H1 (cell line): ENCODE data around the gene CCDC74A. TPM values are rescaled to one million over a fixed set of nuclear protein-coding genes. Genes with fewer than 3 reads are reported as not detected.

Source experiments
- CTCF ChIA-PET: fragments of 300-600 bp; sonication (Branson Sonifier 250); formaldehyde crosslinking; loops from one replicate; lab custom pipeline; 2021; ENCODE audit not compliant: partially characterized antibody; lab: Charles Lee
- POLR2A ChIA-PET: fragments of 300-600 bp; sonication (Branson Sonifier 250); formaldehyde crosslinking; loops from one replicate; lab custom pipeline; 2021; ENCODE audit warnings: inconsistent platforms; ENCODE audit not compliant: partially characterized antibody; lab: Charles Lee
- DNase-seq, 2 experiments: peaks; one replicate each; pipeline versions ENCODE4 v3.0.0 to v3.0.0-alpha.2; 2010 to 2022; ENCODE audit warnings: low spot score in 2 of 2, low read depth in 1 of 2, mixed read lengths in 1 of 2
- FAIRE-seq: peaks from 2 replicates; lab custom pipeline; 2011; peaks lifted over from hg19 to GRCh38; lab: Jason Lieb, UNC
- H2AFZ ChIP-seq: 2 replicates; pipeline ENCODE4 v1.8.1; 2012; ENCODE audit warnings: low read length, inconsistent platforms
- H2AK5ac ChIP-seq: 2 replicates; pipeline ENCODE4 v1.6.1; 2013; ENCODE audit warnings: low read depth, low read length
- H2BK120ac ChIP-seq: replicated peaks from 2 replicates; pipeline ENCODE3; 2013; ENCODE audit warnings: low read depth, low read length, inconsistent platforms
- H2BK12ac ChIP-seq: 2 replicates; pipeline ENCODE4 v1.6.1; 2013; ENCODE audit warnings: low read depth, low read length
- H2BK15ac ChIP-seq: 2 replicates; pipeline ENCODE4 v1.6.1; 2013; ENCODE audit warnings: low read length
- H2BK20ac ChIP-seq: 2 replicates; pipeline ENCODE4 v1.6.1; 2013; ENCODE audit warnings: low read length
- H2BK5ac ChIP-seq: 2 replicates; pipeline ENCODE4 v1.6.1; 2013; ENCODE audit warnings: low read depth, low read length
- H3K14ac ChIP-seq: 2 replicates; pipeline ENCODE4 v1.6.1; 2013; ENCODE audit warnings: inconsistent platforms; ENCODE audit not compliant: insufficient read length
- H3K18ac ChIP-seq: 2 replicates; pipeline ENCODE4 v1.6.1; 2013; ENCODE audit warnings: low read length; ENCODE audit errors: extremely low read depth
- H3K23ac ChIP-seq: 2 replicates; pipeline ENCODE4 v1.6.1; 2013; ENCODE audit warnings: inconsistent platforms; ENCODE audit not compliant: insufficient read length
- H3K23me2 ChIP-seq: 2 replicates; pipeline ENCODE4 v1.6.1; 2013; ENCODE audit warnings: low read depth, low read length
- H3K27ac ChIP-seq: 2 replicates; pipeline ENCODE4 v1.6.1; 2011; ENCODE audit warnings: low read depth, low read length, inconsistent platforms
- H3K27me3 ChIP-seq, 4 experiments: replicated peaks in 1 of 4; 1 replicate in 1 of 4; 2 replicates in 3 of 4; pipeline versions ENCODE4 v1.6.1 to v1.8.1; 2011 to 2013; ENCODE audit warnings: low read length in 3 of 4, mild to moderate bottlenecking in 3 of 4, inconsistent platforms in 2 of 4, mixed read lengths in 2 of 4, moderate library complexity in 1 of 4; ENCODE audit not compliant: control insufficient read depth in 3 of 4, insufficient read depth in 3 of 4; ENCODE audit errors: extremely low read depth in 1 of 4
- H3K36me3 ChIP-seq, 4 experiments: 2 replicates each; pipeline versions ENCODE4 v1.6.1 to v1.8.1; 2011 to 2013; ENCODE audit warnings: mild to moderate bottlenecking in 4 of 4, low read length in 3 of 4, moderate library complexity in 2 of 4, control low read depth in 1 of 4, inconsistent platforms in 1 of 4; ENCODE audit not compliant: insufficient read depth in 4 of 4, control insufficient read depth in 2 of 4
- H3K4ac ChIP-seq: replicated peaks from 2 replicates; pipeline ENCODE3; 2013; ENCODE audit warnings: low read length, low read depth, mixed read lengths, inconsistent platforms; ENCODE audit not compliant: insufficient read length
- H3K4me1 ChIP-seq, 4 experiments: replicated peaks in 1 of 4; 1 replicate in 1 of 4; 2 replicates in 3 of 4; pipeline versions ENCODE4 v1.6.1 to v1.8.1; 2011 to 2013; ENCODE audit warnings: low read length in 3 of 4, inconsistent platforms in 2 of 4, mixed read lengths in 1 of 4; ENCODE audit not compliant: insufficient read depth in 4 of 4, control insufficient read depth in 3 of 4
- H3K4me2 ChIP-seq, 2 experiments: 2 replicates each; pipeline versions ENCODE4 v1.6.1 to v1.8.1; 2011 to 2013; ENCODE audit warnings: low read depth in 2 of 2, low read length in 2 of 2, control low read depth in 1 of 2, inconsistent platforms in 1 of 2, mild to moderate bottlenecking in 1 of 2; ENCODE audit not compliant: insufficient read depth in 1 of 2
- H3K4me3 ChIP-seq, 4 experiments: fragments of 200-600, 300-600 bp in 1 of 4; sonication (generic), shearing (Covaris generic), sonication (Bioruptor Twin) in 1 of 4; 2 replicates each; pipeline versions ENCODE4 v1.5.1 to v1.8.1; 2011 to 2016; ENCODE audit warnings: low read length in 4 of 4, low read depth in 3 of 4, control low read depth in 2 of 4, inconsistent platforms in 2 of 4, mild to moderate bottlenecking in 2 of 4, mixed read lengths in 1 of 4, moderate library complexity in 1 of 4; ENCODE audit not compliant: insufficient read depth in 2 of 4; ENCODE audit errors: extremely low read depth in 1 of 4
- H3K56ac ChIP-seq: replicated peaks from 2 replicates; pipeline ENCODE3; 2013; ENCODE audit warnings: low read depth, mild to moderate bottlenecking, mixed read lengths, low read length, inconsistent platforms; ENCODE audit not compliant: insufficient read length
- H3K79me1 ChIP-seq: 2 replicates; pipeline ENCODE4 v1.6.1; 2013; ENCODE audit warnings: low read depth, low read length, control low read depth
- H3K79me2 ChIP-seq, 2 experiments: 2 replicates each; pipeline versions ENCODE4 v1.6.1 to v1.8.1; 2012 to 2013; ENCODE audit warnings: low read length in 2 of 2, mild to moderate bottlenecking in 2 of 2, inconsistent platforms in 1 of 2; ENCODE audit not compliant: insufficient read depth in 2 of 2, control insufficient read depth in 1 of 2
- H3K9ac ChIP-seq, 4 experiments: replicated peaks in 1 of 4; 1 replicate in 1 of 4; 2 replicates in 3 of 4; pipeline versions ENCODE4 v1.6.1 to v1.8.1; 2011 to 2013; ENCODE audit warnings: low read depth in 3 of 4, low read length in 3 of 4, control low read depth in 2 of 4, mild to moderate bottlenecking in 2 of 4, moderate library complexity in 2 of 4, inconsistent platforms in 1 of 4; ENCODE audit errors: extremely low read depth in 1 of 4
- H3K9me3 ChIP-seq, 2 experiments: 2 replicates each; pipeline versions ENCODE4 v1.6.1 to v1.8.1; 2012 to 2013; ENCODE audit warnings: mild to moderate bottlenecking in 2 of 2, moderate library complexity in 2 of 2, control low read depth in 1 of 2, inconsistent platforms in 1 of 2, low read depth in 1 of 2, low read length in 1 of 2, mixed read lengths in 1 of 2; ENCODE audit not compliant: insufficient read depth in 2 of 2
- H4K20me1 ChIP-seq, 2 experiments: replicated peaks in 1 of 2; 2 replicates each; pipeline versions ENCODE3 to v1.8.1; 2011 to 2013; ENCODE audit warnings: inconsistent platforms in 2 of 2, low read length in 2 of 2, mild to moderate bottlenecking in 1 of 2; ENCODE audit not compliant: insufficient read depth in 2 of 2, control insufficient read depth in 1 of 2
- H4K5ac ChIP-seq: 2 replicates; pipeline ENCODE4 v1.6.1; 2013; ENCODE audit warnings: low read length, low read depth, mixed read lengths, inconsistent platforms; ENCODE audit not compliant: insufficient read length
- H4K8ac ChIP-seq: 2 replicates; pipeline ENCODE4 v1.8.0; 2013; ENCODE audit warnings: mild to moderate bottlenecking, moderate library complexity, low read length, inconsistent platforms; ENCODE audit not compliant: insufficient read depth; ENCODE audit errors: extremely low read depth
- H4K91ac ChIP-seq: replicated peaks from 2 replicates; pipeline ENCODE3; 2013; ENCODE audit warnings: low read length, mixed read lengths, inconsistent platforms; ENCODE audit not compliant: insufficient read length
- ATF2 ChIP-seq: IDR thresholded peaks from 2 replicates; pipeline ENCODE4 v1.6.1; 2012; ENCODE audit warnings: low read length, inconsistent platforms
- CBX8 ChIP-seq: fragments of 300-800, 300-1000 bp; sonication (generic); IDR thresholded peaks from 2 replicates; pipeline ENCODE4 v1.7.1; 2016; ENCODE audit warnings: low read depth, low read length, borderline replicate concordance
- CHD1 ChIP-seq: IDR thresholded peaks from 2 replicates; pipeline ENCODE4 v1.6.1; 2012; ENCODE audit warnings: low read depth, low read length, improper control_type of control experiment
- CHD2 ChIP-seq: IDR thresholded peaks from 2 replicates; pipeline ENCODE4 v1.6.1; 2012; ENCODE audit warnings: low read length, improper control_type of control experiment
- GTF2F1 ChIP-seq: IDR thresholded peaks from 2 replicates; pipeline ENCODE4 v1.6.1; 2012; ENCODE audit warnings: low read depth, low read length, improper control_type of control experiment, borderline replicate concordance
- SIX5 ChIP-seq: IDR thresholded peaks from 2 replicates; pipeline ENCODE4 v1.6.1; 2011; ENCODE audit warnings: mild to moderate bottlenecking, low read depth, low read length
- TAF1 ChIP-seq: IDR thresholded peaks from 2 replicates; pipeline ENCODE4 v1.6.1; 2011; ENCODE audit warnings: mild to moderate bottlenecking, low read depth, low read length
- WGBS, 2 experiments: shearing (Covaris generic) in 1 of 2; methylation state at CpG; one replicate each; pipeline versions ENCODE4 v1.1.6 to v1.1.7; 2013 to 2015; ENCODE audit warnings: low lambda C conversion rate in 2 of 2, mixed read lengths in 2 of 2, inconsistent platforms in 1 of 2, low coverage in 1 of 2, missing lambda C conversion rate in 1 of 2; ENCODE audit not compliant: insufficient replicate concordance in 2 of 2, insufficient coverage in 1 of 2, insufficient read length in 1 of 2; ENCODE audit errors: extremely low coverage in 1 of 2, missing lambda C conversion rate in 1 of 2; 5-methylcytosine and 5-hydroxymethylcytosine counted together
- polyA plus RNA-seq, 7 experiments: library from polyadenylated mRNA; depleted of rRNA in 3 of 7; stranded (reverse) in 5 of 7; unstranded in 2 of 7; fragments of >200 nt in 5 of 7; fragments of 200-250 nt in 2 of 7; gene quantifications; 1 replicate in 5 of 7; 2 replicates in 1 of 7; 4 replicates in 1 of 7; pipeline versions ENCODE4 v1.2.1 to v1.2.3, GENCODE V29; 2011 to 2013; ENCODE audit warnings: missing spikeins in 2 of 7, mixed read lengths in 2 of 7
- total RNA-seq: library from RNA; stranded (reverse); fragmentation: NEBNext Ultra II Directional; extraction: Animal tissue kit (Norgen Biotek cat#: 25700); gene quantifications from 2 replicates; pipeline ENCODE4 v1.2.1, GENCODE V29; 2021

Gene CCDC74A
- total and polyA plus RNA-seq, 2 of the 8 experiments (the other 6 are each of a cell fraction or from before 2014, with no cell fraction given): 18.1 to 21.0 TPM

DNA sequence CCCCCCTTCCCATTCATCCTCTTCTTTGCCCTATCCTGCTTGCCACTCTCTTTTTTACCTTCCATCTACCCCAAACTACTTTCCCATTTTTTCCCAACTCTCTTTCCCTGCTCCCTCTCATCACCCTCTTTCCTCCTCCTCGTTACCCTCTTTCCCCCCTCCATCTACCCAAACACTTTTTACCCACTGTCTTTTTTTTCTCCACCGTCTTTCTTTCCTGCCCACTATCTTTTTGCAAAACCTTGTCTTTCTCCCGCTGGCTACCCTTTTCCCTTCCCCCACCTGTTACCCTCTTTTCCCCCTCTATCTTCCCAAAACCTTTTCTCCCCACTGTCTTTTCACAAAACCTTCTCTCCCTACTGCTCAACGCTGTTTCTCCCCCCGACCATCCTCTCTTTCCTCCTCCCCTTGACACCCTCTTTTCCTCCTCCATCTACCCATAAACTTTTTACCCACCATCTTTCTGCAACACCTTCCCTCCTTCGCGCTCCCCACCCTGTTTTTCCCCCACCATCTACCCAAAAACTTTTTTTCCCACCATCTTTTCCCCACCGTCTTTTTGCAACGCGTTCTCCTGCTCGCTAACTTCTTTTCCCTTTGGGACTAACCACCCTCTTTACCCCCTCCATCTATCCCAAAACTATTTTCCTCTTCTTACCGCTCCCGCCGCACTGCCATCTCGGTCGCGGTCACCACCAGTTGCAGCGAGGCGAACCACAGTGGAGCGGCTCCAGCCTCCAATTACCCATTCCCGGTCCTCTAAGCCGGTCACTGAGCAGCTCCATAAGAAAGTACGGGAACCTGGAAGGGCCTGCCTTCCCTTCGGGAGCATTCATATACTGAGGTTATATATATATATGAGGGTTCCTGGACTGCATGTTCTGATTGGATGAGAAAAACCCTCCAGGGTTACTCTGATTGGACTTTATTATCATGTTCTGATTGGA is 15.0 kb downstream of the CCDC74A start:
- H3K79me2 ChIP-seq: no peaks in the 10 kb centered on the region
- H3K27me3 ChIP-seq: no peaks in the 10 kb centered on the region
- no peak overlapping the region for H2BK120ac ChIP-seq
- no peak overlapping the region for H4K91ac ChIP-seq
- DNase-seq (no peak), FAIRE-seq (no peak)
- no peak overlapping the region for H3K9ac ChIP-seq
- WGBS, 2 experiments: 90 to 98% methylated on average over 10 to 24 of the region's 24 CpGs
- H2BK12ac ChIP-seq: no peak overlapping the region
- H3K23ac ChIP-seq: no peak overlapping the region
- H3K9me3 ChIP-seq: no peaks in the 10 kb centered on the region
- no peak overlapping the region for H2AFZ ChIP-seq
- H2AK5ac ChIP-seq: no peak overlapping the region
- H3K4me2 ChIP-seq: no peak overlapping the region
- H3K14ac ChIP-seq: no peak overlapping the region
- no peaks in the 10 kb centered on the region for H4K20me1 ChIP-seq
- H4K5ac ChIP-seq: no peak overlapping the region
- H3K56ac ChIP-seq: no peak overlapping the region
- no peak overlapping the region for H2BK15ac ChIP-seq
- no peak overlapping the region for H3K18ac ChIP-seq
- no peak overlapping the region for H4K8ac ChIP-seq
- H3K4me1 ChIP-seq: no peaks in the 10 kb centered on the region; a peak in 1 of 7 replicates
- CTCF ChIA-PET: no interaction called here
- H3K4me3 ChIP-seq: no peak overlapping the region
- no peak overlapping the region for H3K4ac ChIP-seq
- H2BK20ac ChIP-seq: no peak overlapping the region
- TF ChIP-seq GTF2F1 (no peak), TAF1 (no peak), ATF2 (no peak), CBX8 (no peak), CHD1 (no peak), CHD2 (no peak), SIX5 (no peak)
- TF ChIP-seq, all 59 proteins: peak for 0
- Histone ChIP-seq H3K36me3 (no peaks in the 10 kb centered on the region), H3K79me1 (no peaks in the 10 kb centered on the region), H3K27ac (no peak overlapping the region), H2BK5ac (no peak overlapping the region), H3K23me2 (peaks cover 2% of the 10 kb centered on the region; the same call in 1 of the 2 replicates)
- POLR2A ChIA-PET: interaction anchor here (1.5 kb wide), 1 partner anchor 49 kb away, joined by 3 read pairs; no protein-coding TSS in a partner anchor
